ENCODE data around the gene TRNT1. TPM values are rescaled to one million over a fixed set of nuclear protein-coding genes. Genes with fewer than 3 reads are reported as not detected.

The TRNT1 gene
- total RNA-seq, 1 experiment from 2014 or later: 22.8 TPM

- Histone ChIP-seq H3K36me3 (ENCODE audit: control insufficient read depth, insufficient read depth, low read length) (no peaks in the 10 kb centered on the region), H3K9me3 (ENCODE audit: control insufficient read depth, insufficient read depth, low read depth, low read length) (no peaks in the 10 kb centered on the region), H3K27ac (ENCODE audit: low read length) (no peak overlapping the region), H3K4me1 (ENCODE audit: control insufficient read depth, insufficient read depth, low read length) (no peaks in the 10 kb centered on the region), H3K27me3 (ENCODE audit: control insufficient read depth, insufficient read depth, low read length) (no peaks in the 10 kb centered on the region; the same call in none of the 2 replicates), H3K4me3 (ENCODE audit: low read depth in 2 of 2, low read length in 2 of 2) (no peak overlapping the region)
- ATAC-seq (no peak), DNase-seq (ENCODE audit: low read depth, low spot score) (no peak)
- TF ChIP-seq TCF7L2 (IDR thresholded peaks at IDR 0.05; ENCODE audit: low read depth, low read length) (no peak), CTCF (IDR thresholded peaks at IDR 0.05) (no peak), REST (IDR thresholded peaks at IDR 0.05; ENCODE audit: insufficient read depth in 1 of 2, low read depth in 2 of 2, low read length in 1 of 2) (no peak), SIN3A (IDR thresholded peaks at IDR 0.05; ENCODE audit: borderline replicate concordance, insufficient read depth, low read depth, low read length) (no peak), POLR2AphosphoS5 (IDR thresholded peaks at IDR 0.05; ENCODE audit: low read depth, low read length) (no peak)
- in situ Hi-C loops (cut with HindIII; ENCODE audit: low pct_unique_long_range_greater_than_20kb, low sequenced_read_pairs) (no loop called here), intact Hi-C loops (cut with micrococcal nuclease; ENCODE audit: unreplicated experiment) (no loop called here)
- CTCF ChIA-PET: no interaction called here
- POLR2A ChIA-PET: no interaction called here
- no TSS peak for BruUV-seq (replicated peaks)
These were observed 63.2 kb downstream of the TRNT1 start for GRCh38 chr3:3189961-3190360.

GRCh38 chr3:3191675-3192285 lies 65.0 kb downstream of the TRNT1 start:
- BruUV-seq (replicated peaks): no TSS peak
- Histone ChIP-seq H3K4me1 (ENCODE audit: control insufficient read depth, insufficient read depth, low read length) (no peaks in the 10 kb centered on the region), H3K36me3 (ENCODE audit: control insufficient read depth, insufficient read depth, low read length) (no peaks in the 10 kb centered on the region), H3K9me3 (ENCODE audit: control insufficient read depth, insufficient read depth, low read depth, low read length) (no peaks in the 10 kb centered on the region), H3K27ac (ENCODE audit: low read length) (no peak overlapping the region), H3K27me3 (ENCODE audit: control insufficient read depth, insufficient read depth, low read length) (no peaks in the 10 kb centered on the region; the same call in none of the 2 replicates), H3K4me3 (ENCODE audit: low read depth in 2 of 2, low read length in 2 of 2) (no peak overlapping the region)
- in situ Hi-C loops (cut with HindIII; ENCODE audit: low pct_unique_long_range_greater_than_20kb, low sequenced_read_pairs) (no loop called here), intact Hi-C loops (cut with micrococcal nuclease; ENCODE audit: unreplicated experiment) (no loop called here)
- CTCF ChIA-PET: no interaction called here
- DNase-seq (ENCODE audit: low read depth, low spot score) (no peak), ATAC-seq (no peak)
- TF ChIP-seq TCF7L2 (IDR thresholded peaks at IDR 0.05; ENCODE audit: low read depth, low read length) (no peak), SIN3A (IDR thresholded peaks at IDR 0.05; ENCODE audit: borderline replicate concordance, insufficient read depth, low read depth, low read length) (no peak), POLR2AphosphoS5 (IDR thresholded peaks at IDR 0.05; ENCODE audit: low read depth, low read length) (no peak), CTCF (IDR thresholded peaks at IDR 0.05) (no peak), REST (IDR thresholded peaks at IDR 0.05; ENCODE audit: insufficient read depth in 1 of 2, low read depth in 2 of 2, low read length in 1 of 2) (no peak)
- POLR2A ChIA-PET: no interaction called here

All from Panc1 (cell line).